ENCODE results near the gene TMEM39A.

GRCh38 chr3:119481079-119481478 is 17.7 kb upstream of the TMEM39A start:
- TF ChIP-seq POLR2AphosphoS5 (IDR thresholded peaks at IDR 0.05; ENCODE audit: low read depth, low read length), result no peak
- no peak for TF ChIP-seq POLR2A (IDR thresholded peaks at IDR 0.05; ENCODE audit: low read depth, low read length)

All from GM12892 (cell line).